Smooth muscle cell of the brain vasculature (primary cell): ENCODE data around the gene PRKAG2.

Experiments used
- DNase-seq: peaks from one replicate; pipeline ENCODE4 v3.0.0-alpha.2; 2012; ENCODE audit warnings: low read depth, low spot score

PRKAG2 gene

DNA sequence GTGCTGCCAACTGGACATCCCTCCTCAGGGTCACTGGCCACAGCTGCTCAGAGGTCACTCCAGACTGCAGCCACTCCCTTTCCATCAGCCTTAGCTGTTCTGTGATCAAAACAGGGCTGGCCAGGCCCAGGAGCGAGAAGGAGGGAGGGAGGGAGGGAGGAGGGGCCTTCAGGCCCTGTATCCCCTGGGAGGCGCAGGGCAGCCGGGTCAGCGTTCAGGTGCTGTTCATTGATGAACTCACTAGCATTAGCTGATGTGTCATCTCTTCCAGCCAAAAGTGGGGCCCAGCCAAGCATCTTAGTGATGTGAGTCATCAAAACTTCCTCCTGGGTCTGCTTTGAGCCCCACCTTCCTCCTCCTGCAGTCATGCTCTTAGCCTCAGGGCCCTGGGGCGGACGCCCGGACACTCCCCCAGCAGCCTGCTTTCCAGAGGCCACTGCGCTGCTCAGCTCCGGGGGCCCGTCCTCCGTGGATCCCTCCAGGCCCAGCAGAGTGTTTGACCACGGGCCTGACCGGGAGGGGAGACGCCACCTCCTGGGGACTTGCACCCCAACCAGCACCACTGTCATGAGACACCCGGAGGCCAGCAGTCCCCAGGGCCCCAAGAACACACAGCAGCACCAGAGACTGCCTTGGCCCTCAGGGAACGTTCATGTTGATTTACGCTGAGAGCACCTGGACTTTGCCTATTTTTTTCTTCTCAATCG lies 149.2 kb downstream of the PRKAG2 start:
- DNase-seq = no peak

DNA sequence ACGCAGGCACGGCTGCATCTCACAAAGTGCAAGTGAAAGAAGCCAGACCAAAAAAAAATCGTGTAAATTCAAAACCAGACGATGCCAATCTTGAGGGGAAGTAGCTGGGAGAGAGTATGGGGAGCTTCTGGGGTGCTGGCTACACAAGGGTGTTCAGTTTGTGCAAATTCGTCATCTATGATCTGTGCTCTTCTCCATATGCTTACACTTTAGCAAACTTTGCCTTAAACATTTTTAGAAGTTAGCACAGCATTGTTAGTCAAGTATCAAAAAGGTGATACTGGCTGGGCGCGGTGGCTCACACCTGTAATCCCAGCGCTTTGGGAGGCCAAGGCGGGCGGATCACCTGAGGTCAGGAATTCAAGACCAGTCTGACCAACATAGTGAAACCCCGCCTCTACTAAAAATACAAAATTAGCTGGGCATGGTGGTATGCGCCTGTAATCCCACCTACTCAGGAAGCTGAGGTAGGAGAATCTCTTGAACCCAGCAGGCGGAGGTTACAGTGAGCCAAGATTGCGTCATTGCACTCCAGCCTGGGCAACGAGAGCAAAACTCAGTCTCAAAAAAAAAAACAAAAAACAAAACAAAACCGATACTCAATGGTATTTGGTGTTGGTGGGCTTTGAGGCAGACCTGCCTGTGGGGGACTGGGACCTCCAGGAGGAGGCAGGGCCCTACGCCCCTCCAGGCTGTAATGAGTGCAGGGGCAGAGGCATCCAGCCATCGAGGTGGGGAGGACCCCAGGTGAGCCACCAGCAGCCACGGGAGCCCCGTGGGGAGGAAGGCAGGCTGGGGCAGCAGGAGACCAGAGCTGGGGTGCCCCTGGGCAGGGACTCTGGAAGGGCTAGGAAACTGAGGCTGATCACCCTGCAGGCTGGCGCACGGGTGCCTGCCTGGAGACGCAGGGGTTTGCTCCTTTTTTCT lies 150.0 kb downstream of the PRKAG2 start:
- no peak for DNase-seq

GRCh38 chr7:151725844-151726651 lies 150.9 kb downstream of the PRKAG2 start:
- DNase-seq = no peak

GRCh38 chr7:151724920-151725584 lies 151.9 kb downstream of the PRKAG2 start:
- no peak for DNase-seq

DNA sequence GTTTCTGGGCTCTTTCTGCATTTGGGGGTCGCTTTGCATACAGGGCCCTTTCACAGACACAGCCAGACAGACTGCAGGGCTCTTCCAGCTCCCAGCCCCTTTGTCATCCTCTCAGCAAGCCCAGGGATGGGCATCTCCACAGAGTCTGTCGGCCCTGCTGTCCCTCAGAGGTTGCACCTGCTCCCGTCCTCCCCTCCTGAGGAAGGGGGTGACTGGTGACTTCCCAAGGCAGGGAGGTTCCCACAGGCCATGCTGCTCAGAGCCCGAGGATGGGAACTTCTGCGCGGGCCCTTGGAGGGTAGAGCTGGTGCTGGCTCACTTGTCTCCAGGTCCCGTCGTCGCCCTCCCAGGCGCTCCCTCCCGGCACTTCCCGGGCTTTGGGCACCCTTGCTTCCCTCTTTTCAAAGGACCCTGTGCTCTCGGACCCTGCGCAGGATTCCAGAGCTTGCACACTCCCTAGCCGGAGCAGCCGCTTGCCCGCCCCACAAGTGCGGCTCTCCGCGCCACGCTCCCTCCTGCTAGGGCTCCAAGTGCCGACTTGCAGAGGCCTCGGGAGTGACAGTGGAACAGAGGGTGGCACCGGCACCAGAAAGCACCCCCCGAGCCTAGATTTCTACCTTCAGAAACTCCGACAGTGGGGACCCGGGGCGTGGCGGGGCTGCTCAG lies 152.5 kb downstream of the PRKAG2 start:
- DNase-seq = no peak

DNA sequence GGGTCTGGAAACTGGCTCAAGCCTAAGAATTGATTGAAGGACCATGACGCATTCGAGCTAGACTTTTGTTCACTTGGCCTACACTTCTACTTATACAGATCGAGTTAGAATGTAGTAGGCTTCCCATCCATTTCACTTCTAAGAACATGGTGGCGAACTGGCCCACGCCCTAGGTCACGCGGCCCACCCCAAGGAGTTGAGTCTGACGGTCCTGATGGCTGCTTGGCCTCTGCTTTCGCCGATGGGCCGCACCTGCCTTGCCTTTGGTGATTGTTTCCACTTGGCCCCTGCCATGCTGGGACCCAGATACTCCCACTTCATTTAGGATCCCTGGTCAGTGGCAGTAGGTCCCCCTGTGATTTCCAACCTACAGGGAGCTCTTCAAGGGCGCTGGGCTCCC lies 153.6 kb downstream of the PRKAG2 start:
- DNase-seq = no peak

- no peak for DNase-seq
Observed at GRCh38 chr7:151722533-151722932, 154.4 kb downstream of the PRKAG2 start.

DNA sequence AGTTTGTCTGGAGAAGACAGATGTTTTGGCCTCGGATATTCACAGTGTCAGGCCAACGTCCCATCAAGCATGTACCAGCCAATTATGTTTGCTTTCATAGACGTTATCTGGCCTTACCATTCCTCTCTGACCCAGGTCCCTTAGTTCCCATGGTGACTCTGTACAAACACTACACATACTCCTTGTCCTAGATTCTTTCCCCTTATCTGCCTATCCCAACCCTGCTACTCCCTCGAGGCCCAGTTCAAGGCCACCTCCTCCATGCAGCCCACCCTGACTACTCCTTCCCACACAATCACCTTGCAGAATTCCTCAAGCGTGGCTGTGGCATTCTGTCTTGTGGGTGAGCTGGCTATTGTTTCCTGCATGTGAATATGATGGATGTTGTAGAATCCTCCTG lies 155.2 kb downstream of the PRKAG2 start:
- no peak for DNase-seq

DNA sequence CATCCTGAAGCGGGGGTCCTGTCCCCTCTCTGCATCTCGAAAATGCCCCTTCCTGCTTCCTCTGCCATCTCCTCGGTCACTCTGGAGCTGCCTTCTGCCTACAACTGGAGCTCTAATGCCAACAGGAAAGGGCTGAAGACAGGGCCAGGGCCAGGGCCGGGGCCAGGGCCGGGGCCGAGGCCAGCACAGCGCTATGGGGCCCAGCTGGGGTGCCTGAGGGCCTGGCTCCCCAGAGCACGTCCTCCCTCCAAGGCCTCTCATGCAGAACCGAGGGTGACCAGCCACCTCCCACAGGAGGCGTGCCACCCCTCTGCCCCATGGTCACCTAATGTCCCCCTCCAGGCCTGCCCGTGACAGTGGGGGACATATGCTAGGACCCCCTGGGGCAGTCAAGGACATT lies 155.7 kb downstream of the PRKAG2 start:
- DNase-seq = no peak

- DNase-seq = no peak
Observed at GRCh38 chr7:151720280-151720679, 156.6 kb downstream of the PRKAG2 start.

GRCh38 chr7:151719897-151720242 lies 157.0 kb downstream of the PRKAG2 start:
- no peak for DNase-seq

DNA sequence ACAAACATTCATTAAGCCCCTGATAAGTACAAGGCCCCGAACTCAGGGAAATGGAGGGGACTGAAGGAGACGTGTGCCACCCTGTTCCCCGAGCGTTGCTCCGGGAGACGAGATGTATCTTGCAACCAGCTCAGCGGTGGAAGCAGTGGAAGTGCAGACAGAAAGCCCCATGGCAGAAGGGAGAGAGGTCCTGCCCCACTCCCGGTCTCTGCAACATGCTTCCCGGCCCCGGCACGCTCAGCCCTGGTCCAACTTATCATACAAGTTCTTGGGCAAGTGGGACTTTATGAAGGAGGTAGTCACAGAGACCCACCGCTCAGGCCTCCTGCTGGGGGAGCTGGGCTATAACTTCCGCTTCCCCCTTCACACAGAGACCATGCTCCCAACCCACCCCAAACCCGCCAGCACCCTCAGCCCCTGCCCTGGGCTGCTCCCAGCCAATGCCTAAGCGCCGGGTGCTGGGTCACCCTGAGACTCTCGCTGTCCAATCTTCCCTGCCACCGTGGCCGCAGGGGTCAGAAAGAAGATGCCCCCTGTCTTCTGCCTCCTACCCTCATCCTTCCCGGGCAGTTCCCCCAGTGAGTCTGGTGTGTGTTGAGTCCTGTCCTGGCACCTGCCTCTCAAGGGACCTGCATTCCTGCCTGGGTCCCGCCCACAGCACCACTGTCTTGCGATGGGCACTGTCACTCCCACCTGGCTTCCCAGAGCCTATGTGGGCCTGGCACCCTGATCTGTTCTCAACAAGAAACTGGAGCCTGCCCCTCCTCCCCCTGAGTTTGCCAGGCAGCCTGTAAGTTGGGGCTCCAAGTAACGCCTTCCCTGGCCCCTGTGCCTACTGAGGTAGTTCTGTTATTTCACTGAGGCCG lies 157.7 kb downstream of the PRKAG2 start:
- no peak for DNase-seq

DNA sequence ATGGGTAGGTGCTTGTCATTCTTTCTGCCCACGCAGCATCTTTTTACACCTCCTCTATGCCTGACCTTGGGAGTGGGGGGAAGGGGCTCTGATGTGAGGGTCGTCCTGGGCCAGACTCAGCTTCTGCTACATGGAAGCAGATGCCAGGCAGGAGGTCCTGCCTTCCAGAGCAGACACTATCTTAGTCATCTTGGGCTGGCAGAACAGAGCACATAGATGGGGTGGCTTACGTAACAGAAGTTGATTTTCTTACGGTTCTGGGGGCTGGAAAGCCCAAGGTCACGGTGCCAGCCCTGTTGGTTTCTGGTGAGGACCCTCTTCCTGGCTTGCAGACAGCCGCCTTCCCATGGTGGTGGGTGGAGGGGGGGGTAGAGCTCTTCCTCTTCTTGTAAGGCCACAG lies 159.0 kb downstream of the PRKAG2 start:
- DNase-seq = no peak

DNA sequence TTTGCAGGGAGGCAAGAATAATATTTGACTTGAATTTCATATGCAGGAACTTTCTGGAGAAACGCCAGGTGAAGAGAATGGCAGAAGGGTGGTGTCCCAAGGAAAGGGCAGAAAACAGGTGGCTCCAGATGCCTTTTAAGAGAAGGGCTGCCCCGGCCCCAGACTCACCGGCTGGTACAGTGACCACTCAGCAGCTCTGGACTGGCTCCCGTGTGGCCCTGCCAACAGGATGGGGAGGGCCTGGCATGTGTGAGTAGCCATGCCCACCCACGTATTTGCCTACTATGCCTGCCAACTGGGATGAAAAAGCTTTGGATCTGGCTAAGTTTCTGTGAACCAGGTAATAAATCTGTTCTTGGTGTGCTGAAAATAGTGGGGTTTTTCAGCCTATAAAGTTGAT lies 159.5 kb downstream of the PRKAG2 start:
- DNase-seq = no peak

- no peak for DNase-seq
Observed at GRCh38 chr7:151716323-151716722, 160.6 kb downstream of the PRKAG2 start.

GRCh38 chr7:151715666-151716315 lies 161.1 kb downstream of the PRKAG2 start:
- no peak for DNase-seq

GRCh38 chr7:151714201-151714600 lies 162.7 kb downstream of the PRKAG2 start:
- no peak for DNase-seq

DNA sequence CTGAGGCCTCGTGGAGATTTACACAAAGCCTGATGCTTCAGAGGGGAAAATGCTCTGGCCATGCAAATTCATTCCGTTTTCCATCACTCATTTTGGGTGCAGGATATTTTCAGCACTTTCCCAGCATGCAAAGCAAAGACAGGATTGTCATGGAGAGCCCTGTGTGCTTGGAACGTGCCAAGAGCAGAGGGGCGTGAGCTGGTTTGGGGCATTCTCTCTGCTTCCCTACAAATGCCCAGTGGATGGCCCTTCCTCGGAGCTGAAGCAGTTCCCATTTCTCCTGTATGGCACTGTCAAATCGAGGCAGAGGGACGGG lies 164.1 kb downstream of the PRKAG2 start:
- DNase-seq = no peak

- no peak for DNase-seq
Observed at GRCh38 chr7:151711906-151712809, 164.8 kb downstream of the PRKAG2 start.
